NB4 (cell line): Measurements from ENCODE around the gene ST6GALNAC1.
A peak's percentile ranks its signal among the peaks of the same experiment; 100 is the strongest.

Source experiments
- MYC ChIP-seq: IDR thresholded peaks from 2 replicates; pipeline ENCODE4 v1.6.1; 2011; ENCODE audit warnings: low read depth, low read length
- POLR2A ChIP-seq: IDR thresholded peaks from 2 replicates; pipeline ENCODE4 v1.6.1; 2011; ENCODE audit warnings: mild to moderate bottlenecking; ENCODE audit not compliant: insufficient read length; ENCODE audit errors: extremely low read depth
- TF ChIP-seq, protein P1 (sequence below): IDR thresholded peaks from one replicate; pipeline ENCODE4 v1.5.1; 2012; ENCODE audit warnings: low read depth, low read length

DNA sequence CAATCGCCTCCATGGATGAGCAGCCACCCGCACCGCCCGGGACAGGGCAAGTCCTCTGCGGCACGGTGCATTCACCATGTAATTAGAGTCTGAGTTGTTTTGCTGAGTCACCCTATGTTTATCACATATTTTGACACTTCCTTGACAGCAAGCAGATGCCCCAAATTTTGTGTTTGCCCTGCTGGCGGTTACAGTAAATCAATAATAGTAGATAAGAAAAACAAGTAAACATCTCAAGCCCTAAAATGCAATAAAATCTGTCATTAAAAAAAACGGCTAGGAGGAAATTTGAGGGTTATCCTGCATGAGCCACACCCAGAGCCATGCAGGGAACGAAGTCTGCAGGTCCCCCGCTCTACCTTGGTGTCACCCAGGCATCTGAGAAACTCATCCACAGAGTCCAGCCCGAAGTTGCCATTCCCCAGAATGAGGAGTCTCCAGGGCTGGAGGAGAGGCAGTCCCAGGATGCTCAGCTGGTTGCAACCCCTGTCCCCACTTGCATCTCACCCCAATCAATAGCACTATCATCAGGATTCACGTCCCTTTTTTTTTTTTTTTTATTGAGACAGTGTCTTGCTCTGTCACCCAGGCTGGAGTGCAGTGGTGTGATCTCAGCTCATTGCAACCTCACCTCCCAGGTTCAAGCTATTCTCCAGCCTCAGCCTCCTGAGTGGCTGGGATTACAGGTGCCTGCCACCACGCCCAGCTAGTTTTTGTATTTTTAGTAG, 16.5 kb upstream of the ST6GALNAC1 start:
- TF ChIP-seq, protein P1, sequence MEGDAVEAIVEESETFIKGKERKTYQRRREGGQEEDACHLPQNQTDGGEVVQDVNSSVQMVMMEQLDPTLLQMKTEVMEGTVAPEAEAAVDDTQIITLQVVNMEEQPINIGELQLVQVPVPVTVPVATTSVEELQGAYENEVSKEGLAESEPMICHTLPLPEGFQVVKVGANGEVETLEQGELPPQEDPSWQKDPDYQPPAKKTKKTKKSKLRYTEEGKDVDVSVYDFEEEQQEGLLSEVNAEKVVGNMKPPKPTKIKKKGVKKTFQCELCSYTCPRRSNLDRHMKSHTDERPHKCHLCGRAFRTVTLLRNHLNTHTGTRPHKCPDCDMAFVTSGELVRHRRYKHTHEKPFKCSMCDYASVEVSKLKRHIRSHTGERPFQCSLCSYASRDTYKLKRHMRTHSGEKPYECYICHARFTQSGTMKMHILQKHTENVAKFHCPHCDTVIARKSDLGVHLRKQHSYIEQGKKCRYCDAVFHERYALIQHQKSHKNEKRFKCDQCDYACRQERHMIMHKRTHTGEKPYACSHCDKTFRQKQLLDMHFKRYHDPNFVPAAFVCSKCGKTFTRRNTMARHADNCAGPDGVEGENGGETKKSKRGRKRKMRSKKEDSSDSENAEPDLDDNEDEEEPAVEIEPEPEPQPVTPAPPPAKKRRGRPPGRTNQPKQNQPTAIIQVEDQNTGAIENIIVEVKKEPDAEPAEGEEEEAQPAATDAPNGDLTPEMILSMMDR, result no peak
- TF ChIP-seq MYC (0 out of 2 replicates have a peak, but pooled peaks have one; percentile 20), POLR2A (no peak)
